Frontal cortex (tissue), 4 donors: Measurements from ENCODE around the gene FSTL1. TPM values are rescaled to one million over a fixed set of nuclear protein-coding genes. Genes with fewer than 3 reads are reported as not detected.

Experiments used
- DNase-seq, 2 donors: peaks; one replicate each; pipeline ENCODE4 v3.0.0; 2012; ENCODE audit warnings: low spot score in 2 of 2
- FAIRE-seq: peaks from 2 replicates; lab custom pipeline; 2012; peaks lifted over from hg19 to GRCh38; lab: Jason Lieb, UNC
- total RNA-seq: library from RNA; depleted of rRNA; stranded (reverse); fragments of >200 nt; gene quantifications from one replicate; pipeline ENCODE4 v1.2.3, GENCODE V29; 2014
- donor health status: control.
- donor health status: control.
- donor health status: control.

The FSTL1 gene
- total RNA-seq, 1 donor from 2014 or later: 32.2 TPM

GRCh38 chr3:120442975-120443517 lies 7.7 kb downstream of the FSTL1 start:
- no peak for DNase-seq

GRCh38 chr3:120441776-120442175 lies 9.0 kb downstream of the FSTL1 start:
- DNase-seq: no peak
- FAIRE-seq: no peak

More at GRCh38 chr3:120442975-120443517, 7.7 kb downstream of the FSTL1 start:
- no peak for FAIRE-seq

GRCh38 chr3:120440762-120441161 lies 10.0 kb downstream of the FSTL1 start:
- DNase-seq: no peak
- no peak for FAIRE-seq

GRCh38 chr3:120440001-120440703 lies 10.6 kb downstream of the FSTL1 start:
- FAIRE-seq (no peak), DNase-seq (no peak)

GRCh38 chr3:120438665-120439370 lies 12.0 kb downstream of the FSTL1 start:
- no peak for FAIRE-seq
- DNase-seq: no peak

GRCh38 chr3:120438216-120438615 lies 12.6 kb downstream of the FSTL1 start:
- DNase-seq (no peak), FAIRE-seq (no peak)

GRCh38 chr3:120437559-120437958 lies 13.2 kb downstream of the FSTL1 start:
- no peak for FAIRE-seq
- DNase-seq: no peak

GRCh38 chr3:120436523-120437050 lies 14.2 kb downstream of the FSTL1 start:
- DNase-seq (no peak), FAIRE-seq (no peak)

GRCh38 chr3:120435621-120436020 lies 15.2 kb downstream of the FSTL1 start:
- no peak for DNase-seq
- no peak for FAIRE-seq

- FAIRE-seq: no peak
Measured at GRCh38 chr3:120433662-120434331, 17.0 kb downstream of the FSTL1 start.

GRCh38 chr3:120432150-120432860 lies 18.5 kb downstream of the FSTL1 start:
- DNase-seq (no peak), FAIRE-seq (no peak)

More at GRCh38 chr3:120433662-120434331, 17.0 kb downstream of the FSTL1 start:
- DNase-seq: no peak

GRCh38 chr3:120429921-120430361 lies 20.9 kb downstream of the FSTL1 start:
- FAIRE-seq (no peak), DNase-seq (no peak)

- DNase-seq: no peak
- FAIRE-seq: no peak
Measured at GRCh38 chr3:120428924-120429323, 21.9 kb downstream of the FSTL1 start.

GRCh38 chr3:120427201-120427600 lies 23.6 kb downstream of the FSTL1 start:
- no peak for FAIRE-seq

GRCh38 chr3:120425572-120426250 lies 25.1 kb downstream of the FSTL1 start:
- FAIRE-seq (no peak), DNase-seq (no peak)

More at GRCh38 chr3:120427201-120427600, 23.6 kb downstream of the FSTL1 start:
- no peak for DNase-seq

- DNase-seq (no peak), FAIRE-seq (no peak)
Measured at GRCh38 chr3:120424976-120425570, 25.7 kb downstream of the FSTL1 start.

- no peak for DNase-seq
Measured at GRCh38 chr3:120424506-120424905, 26.3 kb downstream of the FSTL1 start.

GRCh38 chr3:120423432-120423831 lies 27.4 kb downstream of the FSTL1 start:
- DNase-seq: no peak
- no peak for FAIRE-seq

More at GRCh38 chr3:120424506-120424905, 26.3 kb downstream of the FSTL1 start:
- no peak for FAIRE-seq

GRCh38 chr3:120421926-120422325 lies 28.9 kb downstream of the FSTL1 start:
- no peak for DNase-seq
- no peak for FAIRE-seq
